Ovary (tissue), 9 donors: ENCODE data around the gene MINDY4B. TPM values are rescaled to one million over a fixed set of nuclear protein-coding genes. Genes with fewer than 3 reads are reported as not detected.

Source experiments
- DNase-seq, 5 donors: peaks; one replicate each; pipeline ENCODE4 v3.0.0-alpha.2; 2019 to 2020
- H3K27ac ChIP-seq, 2 donors: fragments of 200-600 bp; one replicate each; pipeline versions ENCODE4 v1.5.1 to v1.8.0; 2019 to 2022
- H3K27me3 ChIP-seq: fragments of 200-600 bp; one replicate; pipeline ENCODE4 v1.8.0; 2022
- H3K36me3 ChIP-seq: fragments of 200-600 bp; sonication (generic); one replicate; pipeline ENCODE4 v1.5.1; 2019
- H3K4me1 ChIP-seq: one replicate; pipeline ENCODE4 v1.8.1; 2013; ENCODE audit warnings: mild to moderate bottlenecking, moderate library complexity; ENCODE audit not compliant: insufficient read depth
- H3K4me3 ChIP-seq: fragments of 200-600 bp; sonication (generic); one replicate; pipeline ENCODE4 v1.5.1; 2017
- H3K9me3 ChIP-seq, 2 donors: fragments of 200-600 bp in 1 of 2; sonication (generic) in 1 of 2; one replicate each; pipeline versions ENCODE4 v1.5.1 to v1.8.1; 2013 to 2019; ENCODE audit warnings: mild to moderate bottlenecking in 1 of 2, moderate library complexity in 1 of 2
- CTCF ChIP-seq, 3 donors: fragments of 450-650 bp in 2 of 3; fragments of 200-600 bp in 1 of 3; IDR thresholded peaks; one replicate each; pipeline versions ENCODE4 v1.5.1 to v1.8.0; 2016 to 2022; ENCODE audit warnings: antibody characterized with exemption in 3 of 3, mild to moderate bottlenecking in 1 of 3
- EP300 ChIP-seq: sonication (generic); formaldehyde crosslinking; IDR thresholded peaks from one replicate; pipeline ENCODE4 v1.6.1; 2017; ENCODE audit warnings: antibody characterized with exemption
- POLR2A ChIP-seq: fragments of 450-650 bp; IDR thresholded peaks from one replicate; pipeline ENCODE4 v1.6.1; 2017; ENCODE audit warnings: antibody characterized with exemption, mild to moderate bottlenecking, moderate library complexity
- WGBS, 3 donors: extraction: QIAGEN DNeasy Blood & Tissue Kit in 1 of 3; methylation state at CpG; one replicate each; pipeline versions ENCODE4 v1.1.5 to v1.1.7; 2013 to 2017; 5-methylcytosine and 5-hydroxymethylcytosine counted together
- intact Hi-C, 4 donors: fragments of 100-400 bp; cut with DNase I; formaldehyde crosslinking; loops; one replicate each; pipeline versions ENCODE4 v1.11.0 to v1.15.1; 2022 to 2023
- polyA plus RNA-seq, 2 donors: library from polyadenylated mRNA; stranded (reverse); fragments of 200-250 nt in 1 of 2; fragments of 350-450 nt in 1 of 2; fragmentation: Illumina TruSeq in 1 of 2; extraction: RNeasy Lipid Tissue Mini Kit (QIAGEN cat#74804) in 1 of 2; gene quantifications; one replicate each; pipeline ENCODE4 v1.2.3, GENCODE V29; 2013 to 2014
- total RNA-seq, 7 donors: library from RNA; depleted of rRNA in 2 of 7; stranded (reverse); fragments of >200 nt in 2 of 7; fragmentation: NEBNext Ultra II Directional in 3 of 7; extraction: Animal tissue kit (Norgen Biotek cat#: 25700) in 3 of 7; gene quantifications; one replicate each; pipeline versions ENCODE4 v1.1.0 to v1.2.4, GENCODE V29; 2016 to 2023
- donor health status: DM: no; HTN: no; CAD: no; lungs with moderate emphysema.
- donor health status: DM: no; HTN: no; CAD: no.
- donor health status: Bipolar disorder and iron deficiency.
- donor health status: DM: yes; HTN: yes; CAD: no.
- donor health status: DM: no; HTN: no; CAD: no.
- donor health status: DM: yes; HTN: yes; CAD: no.

MINDY4B gene
- total and polyA plus RNA-seq, 9 donors, result not detected

- Histone ChIP-seq H3K4me3 (no peak overlapping the region), H3K9me3 (no peaks in the 10 kb centered on the region), H3K27me3 (no peaks in the 10 kb centered on the region), H3K36me3 (no peaks in the 10 kb centered on the region), H3K27ac (no peak overlapping the region), H3K4me1 (no peaks in the 10 kb centered on the region)
- WGBS, 3 donors, result 12 to 25% (median 17%) methylated on average over 2 of the region's 2 CpGs
- TF ChIP-seq EP300, result no peak
- no peak for TF ChIP-seq POLR2A
- TF ChIP-seq CTCF (IDR thresholded peaks at IDR 0.05), result no peak
- no peak for DNase-seq
- intact Hi-C loops, result loop anchor here in 1 of 4 donors (10.0 kb wide), 1 partner anchor 266 kb away; no protein-coding TSS in a partner anchor
These were observed 26.2 kb downstream of the MINDY4B start for GRCh38 chr3:150878996-150879575.

GRCh38 chr3:150878290-150878689, 26.9 kb downstream of the MINDY4B start:
- intact Hi-C loops, result loop anchor here in 1 of 4 donors (10.0 kb wide), 1 partner anchor 267 kb away; no protein-coding TSS in a partner anchor

GRCh38 chr3:150877303-150877702, 27.9 kb downstream of the MINDY4B start:
- no peak overlapping the region for H3K27ac ChIP-seq
- no peaks in the 10 kb centered on the region for H3K9me3 ChIP-seq
- TF ChIP-seq EP300 (no peak), CTCF (IDR thresholded peaks at IDR 0.05) (no peak), POLR2A (no peak)
- no peak overlapping the region for H3K4me3 ChIP-seq
- DNase-seq, result no peak
- H3K4me1 ChIP-seq, result no peaks in the 10 kb centered on the region
- H3K27me3 ChIP-seq, result no peaks in the 10 kb centered on the region
- H3K36me3 ChIP-seq, result no peaks in the 10 kb centered on the region
- intact Hi-C loops, result loop anchor here in 1 of 4 donors (10.0 kb wide), 1 partner anchor 267 kb away; no protein-coding TSS in a partner anchor
- 87 to 90% (median 89%) methylated on average over 3 of the region's 3 CpGs for WGBS, 3 donors

More at GRCh38 chr3:150878290-150878689, 26.9 kb downstream of the MINDY4B start:
- WGBS, 3 donors, result 94 to 97% (median 95%) methylated on average over 1 of the region's 1 CpG
- no peak for TF ChIP-seq EP300
- no peak for TF ChIP-seq CTCF (IDR thresholded peaks at IDR 0.05)
- TF ChIP-seq POLR2A, result no peak
- Histone ChIP-seq H3K4me1 (no peaks in the 10 kb centered on the region), H3K4me3 (no peak overlapping the region), H3K27me3 (no peaks in the 10 kb centered on the region), H3K36me3 (no peaks in the 10 kb centered on the region), H3K9me3 (no peaks in the 10 kb centered on the region), H3K27ac (no peak overlapping the region)
- DNase-seq, result no peak

- TF ChIP-seq CTCF (IDR thresholded peaks at IDR 0.05) (no peak), EP300 (no peak), POLR2A (no peak)
- no peak overlapping the region for H3K4me3 ChIP-seq
- 82 to 88% (median 82%) methylated on average over 6 of the region's 6 CpGs for WGBS, 3 donors
- no peaks in the 10 kb centered on the region for H3K27me3 ChIP-seq
- no peak overlapping the region for H3K27ac ChIP-seq
- no peaks in the 10 kb centered on the region for H3K4me1 ChIP-seq
- H3K36me3 ChIP-seq, result no peaks in the 10 kb centered on the region
- intact Hi-C loops, result loop anchor here in 1 of 4 donors (10.0 kb wide), 1 partner anchor 268 kb away; no protein-coding TSS in a partner anchor
- no peak for DNase-seq
- H3K9me3 ChIP-seq, result no peaks in the 10 kb centered on the region
These were observed 28.5 kb downstream of the MINDY4B start for GRCh38 chr3:150876611-150877265.
